ENCODE results near the gene CFAP92.

The CFAP92 gene

DNA sequence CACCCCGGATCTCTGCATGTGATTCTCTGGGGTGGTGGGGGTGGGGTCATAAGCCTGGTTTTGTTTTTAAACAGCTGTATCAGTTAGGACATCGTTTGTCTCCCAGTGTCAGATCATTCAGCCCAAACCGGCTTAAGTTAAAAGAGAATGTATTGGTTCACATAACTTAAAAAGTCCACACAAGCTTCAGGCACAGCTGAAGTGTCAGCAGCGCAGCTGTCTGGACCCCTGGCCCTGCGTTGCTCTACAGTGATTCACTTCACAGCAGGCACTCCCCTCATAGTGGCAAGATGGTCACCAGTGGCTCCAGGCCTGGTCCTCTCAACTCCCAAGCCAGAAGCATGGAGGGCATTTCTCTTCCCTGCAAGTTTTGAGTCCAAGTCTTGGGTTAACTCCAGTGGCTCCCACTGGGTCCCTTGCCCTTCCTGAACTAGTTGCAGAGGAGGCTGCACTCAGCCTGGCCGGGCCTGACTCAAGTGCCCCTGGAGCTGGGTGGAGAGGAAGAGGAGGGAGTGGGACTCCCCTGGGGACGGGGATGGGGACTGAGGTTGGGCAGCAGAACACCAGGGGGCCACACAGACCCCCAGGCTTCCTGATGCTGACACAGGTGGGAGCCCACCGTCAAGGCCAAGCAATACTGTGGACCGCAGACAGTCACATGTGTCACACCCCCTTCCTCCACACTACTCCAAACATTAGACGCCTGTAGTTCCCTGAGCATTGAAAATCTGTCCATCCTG lies 37.8 kb upstream of the CFAP92 start:
- peaks cover 4% of the 10 kb centered on the region; the same call in 1 of the 2 replicates for H3K9me3 ChIP-seq (ENCODE audit: insufficient read depth, low read length)
- H3K4me3 ChIP-seq (ENCODE audit: insufficient read length, low read depth), result no peak overlapping the region
- TF ChIP-seq ZNF274 (IDR thresholded peaks at IDR 0.05; ENCODE audit: low read depth, low read length), result no peak
- TF ChIP-seq SUZ12 (IDR thresholded peaks at IDR 0.05; ENCODE audit: extremely low read depth, insufficient read depth, insufficient read length), result no peak
- TF ChIP-seq YY1 (IDR thresholded peaks at IDR 0.05; ENCODE audit: insufficient read depth, insufficient read length), result no peak
- no peaks in the 10 kb centered on the region for H3K27me3 ChIP-seq (ENCODE audit: insufficient read depth, insufficient read length)
- no peak for DNase-seq (ENCODE audit: low read depth, low spot score)
- no peaks in the 10 kb centered on the region for H3K36me3 ChIP-seq (ENCODE audit: insufficient read depth, insufficient read length, low read length)
- peaks cover 15% of the 10 kb centered on the region for H3K4me1 ChIP-seq (ENCODE audit: insufficient read depth, insufficient read length)
- no peak overlapping the region for H3K9ac ChIP-seq (ENCODE audit: insufficient read length, low read depth)

DNA sequence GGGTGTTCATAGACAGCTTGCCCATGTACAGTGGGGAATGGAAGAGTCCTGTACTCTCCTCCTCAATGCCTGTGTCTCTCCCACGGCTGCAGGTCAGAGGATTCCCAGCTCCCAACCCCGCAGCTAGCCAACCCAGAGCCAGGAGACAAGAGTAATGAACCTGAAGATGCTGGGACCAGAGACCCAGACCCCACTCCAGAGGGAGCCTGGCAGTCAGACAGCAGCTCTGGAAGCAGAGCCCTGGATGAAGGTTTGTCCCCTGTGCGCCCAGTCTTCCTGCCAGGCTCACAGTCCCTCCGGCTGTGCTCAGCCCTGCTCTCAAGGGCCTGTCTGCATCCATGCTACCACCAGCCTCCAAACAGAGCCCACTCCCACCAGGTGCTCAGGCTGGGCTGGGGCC lies 36.7 kb upstream of the CFAP92 start:
- no peak for TF ChIP-seq SUZ12 (IDR thresholded peaks at IDR 0.05; ENCODE audit: extremely low read depth, insufficient read depth, insufficient read length)
- TF ChIP-seq YY1 (IDR thresholded peaks at IDR 0.05; ENCODE audit: insufficient read depth, insufficient read length), result no peak
- no peak for TF ChIP-seq ZNF274 (IDR thresholded peaks at IDR 0.05; ENCODE audit: low read depth, low read length)
- Histone ChIP-seq H3K36me3 (ENCODE audit: insufficient read depth, insufficient read length, low read length) (no peaks in the 10 kb centered on the region), H3K4me1 (ENCODE audit: insufficient read depth, insufficient read length) (peaks cover 15% of the 10 kb centered on the region), H3K9me3 (ENCODE audit: insufficient read depth, low read length) (peaks cover 4% of the 10 kb centered on the region; the same call in 1 of the 2 replicates), H3K27me3 (ENCODE audit: insufficient read depth, insufficient read length) (no peaks in the 10 kb centered on the region), H3K9ac (ENCODE audit: insufficient read length, low read depth) (no peak overlapping the region), H3K4me3 (ENCODE audit: insufficient read length, low read depth) (no peak overlapping the region)
- DNase-seq (ENCODE audit: low read depth, low spot score), result no peak

DNA sequence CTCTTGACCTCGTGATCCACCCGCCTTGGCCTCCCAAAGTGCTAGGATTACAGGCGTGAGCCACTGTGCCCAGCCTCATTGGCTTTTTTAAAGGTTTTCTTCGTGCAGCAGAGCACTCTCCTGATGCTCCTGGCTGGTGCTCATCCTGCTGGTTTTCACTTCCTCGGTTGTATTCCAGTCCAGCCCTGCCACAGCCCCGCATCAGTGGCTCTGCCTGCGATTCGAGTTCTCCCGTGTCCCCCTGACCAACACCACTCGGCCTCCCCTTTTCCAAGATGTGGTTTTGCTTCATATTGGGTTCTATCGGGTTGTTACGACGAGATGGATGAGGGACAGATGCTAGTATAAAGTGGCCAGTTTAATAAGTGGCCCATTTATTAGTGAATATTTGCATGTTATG lies 35.0 kb upstream of the CFAP92 start:
- no peak for DNase-seq (ENCODE audit: low read depth, low spot score)
- peaks cover 4% of the 10 kb centered on the region; the same call in 1 of the 2 replicates for H3K9me3 ChIP-seq (ENCODE audit: insufficient read depth, low read length)

DNA sequence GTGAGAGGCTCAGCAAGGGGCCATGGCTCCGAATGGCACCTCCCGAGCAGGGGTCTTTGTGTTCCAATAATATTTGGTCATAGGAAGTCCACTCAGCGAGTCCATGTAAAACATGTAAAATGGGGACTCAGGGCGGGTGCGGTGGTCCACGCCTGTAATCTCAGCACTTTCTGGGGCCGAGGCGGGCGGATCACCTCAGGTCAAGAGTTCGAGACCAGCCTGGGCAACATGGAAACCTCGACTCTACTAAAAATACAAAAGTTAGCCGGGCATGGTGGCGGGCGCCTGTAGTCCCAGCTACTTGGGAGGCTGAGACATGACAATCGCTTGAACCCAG lies 33.6 kb upstream of the CFAP92 start:
- DNase-seq (ENCODE audit: low read depth, low spot score), result no peak
- Histone ChIP-seq H3K4me3 (ENCODE audit: insufficient read length, low read depth) (peak overlapping the region; percentile 35), H3K36me3 (ENCODE audit: insufficient read depth, insufficient read length, low read length) (no peaks in the 10 kb centered on the region), H3K9me3 (ENCODE audit: insufficient read depth, low read length) (peaks cover 4% of the 10 kb centered on the region; the same call in 1 of the 2 replicates), H3K27me3 (ENCODE audit: insufficient read depth, insufficient read length) (no peaks in the 10 kb centered on the region), H3K9ac (ENCODE audit: insufficient read length, low read depth) (peak overlapping the region; percentile 58), H3K4me1 (ENCODE audit: insufficient read depth, insufficient read length) (peaks cover 3% of the 10 kb centered on the region)
- TF ChIP-seq SUZ12 (IDR thresholded peaks at IDR 0.05; ENCODE audit: extremely low read depth, insufficient read depth, insufficient read length) (no peak), YY1 (IDR thresholded peaks at IDR 0.05; ENCODE audit: insufficient read depth, insufficient read length) (no peak), ZNF274 (IDR thresholded peaks at IDR 0.05; ENCODE audit: low read depth, low read length) (no peak)

More for the DNA sequence above, 35.0 kb upstream of the CFAP92 start:
- no peak for TF ChIP-seq YY1 (IDR thresholded peaks at IDR 0.05; ENCODE audit: insufficient read depth, insufficient read length)
- TF ChIP-seq ZNF274 (IDR thresholded peaks at IDR 0.05; ENCODE audit: low read depth, low read length), result no peak
- TF ChIP-seq SUZ12 (IDR thresholded peaks at IDR 0.05; ENCODE audit: extremely low read depth, insufficient read depth, insufficient read length), result no peak
- peaks cover 8% of the 10 kb centered on the region for H3K4me1 ChIP-seq (ENCODE audit: insufficient read depth, insufficient read length)
- no peak overlapping the region for H3K9ac ChIP-seq (ENCODE audit: insufficient read length, low read depth)
- no peaks in the 10 kb centered on the region for H3K27me3 ChIP-seq (ENCODE audit: insufficient read depth, insufficient read length)
- H3K36me3 ChIP-seq (ENCODE audit: insufficient read depth, insufficient read length, low read length), result no peaks in the 10 kb centered on the region
- no peak overlapping the region for H3K4me3 ChIP-seq (ENCODE audit: insufficient read length, low read depth)

DNA sequence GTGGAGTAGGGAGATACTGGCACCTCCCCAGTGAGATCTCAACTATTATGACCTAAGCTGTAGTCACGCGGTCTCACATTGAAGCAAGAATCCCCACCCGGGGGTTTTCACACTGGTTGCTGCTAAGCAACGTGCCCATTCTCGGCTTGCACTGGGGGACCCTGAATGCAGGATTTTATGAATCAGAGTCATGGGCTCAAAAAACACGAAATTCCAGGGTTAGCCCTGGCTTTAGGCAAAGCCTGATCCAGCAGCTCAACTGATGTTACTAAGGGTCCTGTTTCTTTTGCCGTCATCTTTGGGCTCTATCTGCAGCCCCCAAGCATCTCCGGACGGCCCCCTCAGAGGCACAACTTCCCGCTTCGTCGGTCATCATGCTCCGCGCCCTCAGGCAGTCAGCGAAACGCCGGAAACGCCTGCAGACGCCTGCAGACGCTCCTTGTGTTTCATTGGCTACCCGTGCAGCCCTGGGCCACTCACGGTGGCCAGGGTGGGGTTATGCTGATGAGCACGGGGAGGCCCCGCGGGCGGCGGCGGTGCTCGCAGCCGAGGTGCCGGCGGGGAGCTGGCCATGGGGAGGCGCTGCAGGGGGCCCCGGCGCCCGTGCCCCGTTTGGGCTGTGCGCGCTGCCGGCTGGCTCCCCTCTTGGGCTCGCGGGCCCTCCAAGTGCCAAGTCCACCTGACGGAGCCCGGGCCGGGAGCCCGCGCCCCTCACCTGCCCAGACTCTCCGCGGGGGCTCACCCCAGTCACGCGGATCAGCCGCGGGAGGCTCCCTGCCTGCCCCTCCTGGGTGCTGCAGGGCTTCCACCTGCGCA lies 33.1 kb upstream of the CFAP92 start:
- H3K9me3 ChIP-seq (ENCODE audit: insufficient read depth, low read length), result peaks cover 4% of the 10 kb centered on the region; the same call in 1 of the 2 replicates
- no peaks in the 10 kb centered on the region for H3K36me3 ChIP-seq (ENCODE audit: insufficient read depth, insufficient read length, low read length)
- H3K9ac ChIP-seq (ENCODE audit: insufficient read length, low read depth), result peak overlapping the region; percentile 58
- H3K4me3 ChIP-seq (ENCODE audit: insufficient read length, low read depth), result peak overlapping the region; percentile 35
- H3K4me1 ChIP-seq (ENCODE audit: insufficient read depth, insufficient read length), result peaks cover 3% of the 10 kb centered on the region
- TF ChIP-seq ZNF274 (IDR thresholded peaks at IDR 0.05; ENCODE audit: low read depth, low read length) (no peak), SUZ12 (IDR thresholded peaks at IDR 0.05; ENCODE audit: extremely low read depth, insufficient read depth, insufficient read length) (no peak), YY1 (IDR thresholded peaks at IDR 0.05; ENCODE audit: insufficient read depth, insufficient read length) (no peak)
- H3K27me3 ChIP-seq (ENCODE audit: insufficient read depth, insufficient read length), result no peaks in the 10 kb centered on the region
- peak; percentile 89 for DNase-seq (ENCODE audit: low read depth, low spot score)

DNA sequence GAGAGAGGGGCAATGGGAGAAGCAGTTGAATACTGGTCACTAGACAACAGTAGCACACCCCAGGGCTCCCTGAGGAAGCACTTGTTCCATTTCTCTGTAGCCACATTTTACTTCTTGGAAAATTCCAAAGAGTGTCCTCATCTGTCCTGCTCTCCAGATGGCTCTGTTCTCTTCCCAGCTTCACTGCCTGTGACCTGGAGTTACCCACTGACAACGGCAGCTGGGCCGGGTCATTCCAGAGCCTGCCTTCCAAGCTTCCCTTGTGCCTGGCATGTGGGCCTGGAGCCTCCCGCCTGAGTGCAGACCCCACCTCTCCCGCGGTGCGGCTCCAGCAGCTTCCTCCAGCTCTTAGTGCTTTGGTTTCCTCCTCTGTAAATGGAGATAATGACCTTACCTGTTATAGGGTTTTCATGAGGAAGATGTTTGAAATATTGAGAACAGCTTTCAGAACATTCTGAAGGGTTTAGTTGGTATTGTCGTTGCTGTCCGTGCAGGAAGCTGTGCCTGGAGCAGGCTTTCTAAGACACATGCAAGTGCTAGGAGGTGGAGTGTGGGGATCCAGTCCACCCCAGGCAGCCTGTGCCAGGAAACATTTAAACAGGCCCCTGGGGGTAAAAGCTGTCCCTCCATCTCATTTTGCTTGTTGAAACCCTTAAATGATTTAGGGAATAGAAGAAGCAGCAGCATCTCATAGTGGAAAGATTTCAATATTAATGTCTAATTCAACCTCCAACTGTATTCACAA lies 32.0 kb upstream of the CFAP92 start:
- Histone ChIP-seq H3K4me1 (ENCODE audit: insufficient read depth, insufficient read length) (no peaks in the 10 kb centered on the region), H3K9me3 (ENCODE audit: insufficient read depth, low read length) (peaks cover 4% of the 10 kb centered on the region; the same call in 1 of the 2 replicates), H3K27me3 (ENCODE audit: insufficient read depth, insufficient read length) (no peaks in the 10 kb centered on the region), H3K4me3 (ENCODE audit: insufficient read length, low read depth) (no peak overlapping the region), H3K36me3 (ENCODE audit: insufficient read depth, insufficient read length, low read length) (no peaks in the 10 kb centered on the region), H3K9ac (ENCODE audit: insufficient read length, low read depth) (no peak overlapping the region)
- no peak for TF ChIP-seq SUZ12 (IDR thresholded peaks at IDR 0.05; ENCODE audit: extremely low read depth, insufficient read depth, insufficient read length)
- no peak for TF ChIP-seq YY1 (IDR thresholded peaks at IDR 0.05; ENCODE audit: insufficient read depth, insufficient read length)
- TF ChIP-seq ZNF274 (IDR thresholded peaks at IDR 0.05; ENCODE audit: low read depth, low read length), result no peak
- no peak for DNase-seq (ENCODE audit: low read depth, low spot score)
